Natural killer cell (primary cell): Measurements from ENCODE around the gene FAM168B. TPM values are rescaled to one million over a fixed set of nuclear protein-coding genes. Genes with fewer than 3 reads are reported as not detected.

Experiments
- ATAC-seq, 3 donors: fragments of 150-1000 bp in 2 of 3; fragments of 200-7000 bp in 1 of 3; cut with Tn5 transposase; 1 replicate in 1 of 3; 2 replicates in 2 of 3; pipeline ENCODE4 v1.10.0; 2021; ENCODE audit warnings: mild to moderate bottlenecking in 2 of 3, moderate library complexity in 2 of 3
- DNase-seq, 2 donors: peaks; one replicate each; pipeline versions ENCODE4 v3.0.0 to v3.0.0-alpha.2; 2013 to 2021; ENCODE audit warnings: mixed read lengths in 1 of 2
- H3K27ac ChIP-seq: one replicate; pipeline ENCODE4 v1.5.1; 2013; ENCODE audit warnings: mild to moderate bottlenecking, low read length
- H3K27me3 ChIP-seq: one replicate; pipeline ENCODE4 v1.6.1; 2013; ENCODE audit warnings: low read length; ENCODE audit not compliant: control insufficient read depth, insufficient read depth
- H3K36me3 ChIP-seq: one replicate; pipeline ENCODE4 v1.6.1; 2013; ENCODE audit warnings: low read length; ENCODE audit not compliant: control insufficient read depth, insufficient read depth
- H3K4me1 ChIP-seq: one replicate; pipeline ENCODE4 v1.6.1; 2013; ENCODE audit warnings: low read length; ENCODE audit not compliant: control insufficient read depth, insufficient read depth
- H3K4me3 ChIP-seq: one replicate; pipeline ENCODE4 v1.5.1; 2013; ENCODE audit warnings: low read length
- H3K9me3 ChIP-seq: one replicate; pipeline ENCODE4 v1.6.1; 2013; ENCODE audit warnings: low read length; ENCODE audit not compliant: control insufficient read depth, insufficient read depth
- H3K27ac Mint-ChIP-seq, 2 donors: one replicate each; pipeline ENCODE4 v1.8.0; 2022; ENCODE audit warnings: mild to moderate bottlenecking in 2 of 2, mixed read lengths in 2 of 2, moderate library complexity in 1 of 2
- H3K27me3 Mint-ChIP-seq, 2 donors: one replicate each; pipeline ENCODE4 v1.8.0; 2022; ENCODE audit warnings: low read depth in 2 of 2, mixed read lengths in 2 of 2
- H3K36me3 Mint-ChIP-seq: one replicate; pipeline ENCODE4 v1.8.0; 2022; ENCODE audit warnings: mixed read lengths
- H3K4me1 Mint-ChIP-seq, 2 donors: one replicate each; pipeline ENCODE4 v1.8.0; 2022; ENCODE audit warnings: mixed read lengths in 2 of 2
- H3K4me3 Mint-ChIP-seq: one replicate; pipeline ENCODE4 v1.8.0; 2022; ENCODE audit warnings: mild to moderate bottlenecking, moderate library complexity, mixed read lengths
- H3K9me3 Mint-ChIP-seq, 2 donors: one replicate each; pipeline ENCODE4 v1.8.0; 2022; ENCODE audit warnings: mixed read lengths in 2 of 2
- CTCF ChIP-seq: fragments of 200-600 bp; IDR thresholded peaks from one replicate; pipeline ENCODE4 v1.8.0; 2022; ENCODE audit warnings: antibody characterized with exemption
- WGBS: methylation state at CpG from one replicate; pipeline ENCODE4 v1.1.7; 2013; ENCODE audit warnings: missing lambda C conversion rate; ENCODE audit not compliant: insufficient coverage; 5-methylcytosine and 5-hydroxymethylcytosine counted together
- intact Hi-C: fragments of 100-400 bp; cut with micrococcal nuclease; formaldehyde crosslinking; loops from one replicate; pipeline ENCODE4 v1.14.2; 2022
- total RNA-seq, 4 donors: library from RNA; stranded (reverse); fragments of 120-200 nt in 1 of 4; gene quantifications; one replicate each; pipeline versions ENCODE4 v1.2.3 to v1.2.4, GENCODE V29; 2013 to 2022

FAM168B gene
- total RNA-seq, 3 donors from 2014 or later (not counting 1 experiment from before 2014, with no cell fraction given): 56.0 to 70.7 (median 65.3) TPM

- no peak overlapping the region for H3K27ac ChIP-seq
- H3K9me3 ChIP-seq: peaks cover 6% of the 10 kb centered on the region
- H3K4me3 ChIP-seq: no peak overlapping the region
- H3K27ac Mint-ChIP-seq: no peak overlapping the region
- DNase-seq: no peak
- no peak overlapping the region for H3K4me3 Mint-ChIP-seq
- H3K27me3 Mint-ChIP-seq: peaks cover 8 to 30% of the 10 kb centered on the region in 2 donors
- H3K4me1 ChIP-seq: no peaks in the 10 kb centered on the region
- H3K27me3 ChIP-seq: no peaks in the 10 kb centered on the region
- H3K36me3 ChIP-seq: no peaks in the 10 kb centered on the region
- TF ChIP-seq CTCF: no peak
- 72% methylated on average over 8 of the region's 8 CpGs for WGBS
- H3K9me3 Mint-ChIP-seq: no peaks in the 10 kb centered on the region
- no peak for ATAC-seq
- intact Hi-C loops: no loop called here
- H3K4me1 Mint-ChIP-seq: no peaks in the 10 kb centered on the region
- H3K36me3 Mint-ChIP-seq: no peaks in the 10 kb centered on the region
Observed at GRCh38 chr2:131029812-131030211, 63.4 kb downstream of the FAM168B start.

- Histone ChIP-seq H3K36me3 (no peaks in the 10 kb centered on the region), H3K4me1 (no peaks in the 10 kb centered on the region), H3K9me3 (peaks cover 6% of the 10 kb centered on the region), H3K27ac (no peak overlapping the region), H3K27me3 (no peaks in the 10 kb centered on the region), H3K4me3 (no peak overlapping the region)
- Mint-ChIP-seq H3K4me1 (no peaks in the 10 kb centered on the region), H3K27ac (no peak overlapping the region), H3K9me3 (no peaks in the 10 kb centered on the region), H3K4me3 (no peak overlapping the region), H3K36me3 (no peaks in the 10 kb centered on the region), H3K27me3 (peaks cover 10 to 33% of the 10 kb centered on the region in 2 donors)
- intact Hi-C loops: no loop called here
- no peak for TF ChIP-seq CTCF
- no peak for ATAC-seq
- no peak for DNase-seq
- 85% methylated on average over 12 of the region's 12 CpGs for WGBS
Observed at GRCh38 chr2:131027566-131028528, 65.4 kb downstream of the FAM168B start.

- no peak overlapping the region for H3K4me3 Mint-ChIP-seq
Observed at GRCh38 chr2:131026919-131027318, 66.3 kb downstream of the FAM168B start.

More at GRCh38 chr2:131026919-131027318, 66.3 kb downstream of the FAM168B start:
- no peak for TF ChIP-seq CTCF
- Histone ChIP-seq H3K36me3 (no peaks in the 10 kb centered on the region), H3K4me3 (no peak overlapping the region), H3K27me3 (peaks cover under 1% of the 10 kb centered on the region), H3K27ac (no peak overlapping the region), H3K9me3 (peaks cover 6% of the 10 kb centered on the region), H3K4me1 (no peaks in the 10 kb centered on the region)
- WGBS: 56% methylated on average over 5 of the region's 5 CpGs
- peaks cover 11 to 41% of the 10 kb centered on the region in 2 donors for H3K27me3 Mint-ChIP-seq
- no peaks in the 10 kb centered on the region for H3K36me3 Mint-ChIP-seq
- DNase-seq (no peak), ATAC-seq (no peak)
- intact Hi-C loops: no loop called here
- H3K27ac Mint-ChIP-seq: no peak overlapping the region
- no peaks in the 10 kb centered on the region for H3K9me3 Mint-ChIP-seq
- no peaks in the 10 kb centered on the region for H3K4me1 Mint-ChIP-seq
